Retinal pigment epithelial cell (primary cell): Measurements from ENCODE around the gene SYNE2.

Source experiments
- DNase-seq: peaks from one replicate; pipeline ENCODE4 v3.0.0-alpha.2; 2010; ENCODE audit warnings: low read depth
- H3K4me3 ChIP-seq: 2 replicates; pipeline ENCODE4 v1.5.1; 2011; ENCODE audit warnings: mild to moderate bottlenecking, low read length, control low read depth, moderate library complexity
- TF ChIP-seq, protein P1 (sequence below): conservative IDR thresholded peaks from 2 replicates; pipeline ENCODE4 v1.5.1; 2011; ENCODE audit warnings: low read depth, low read length, control low read depth, inconsistent platforms

Gene SYNE2

DNA sequence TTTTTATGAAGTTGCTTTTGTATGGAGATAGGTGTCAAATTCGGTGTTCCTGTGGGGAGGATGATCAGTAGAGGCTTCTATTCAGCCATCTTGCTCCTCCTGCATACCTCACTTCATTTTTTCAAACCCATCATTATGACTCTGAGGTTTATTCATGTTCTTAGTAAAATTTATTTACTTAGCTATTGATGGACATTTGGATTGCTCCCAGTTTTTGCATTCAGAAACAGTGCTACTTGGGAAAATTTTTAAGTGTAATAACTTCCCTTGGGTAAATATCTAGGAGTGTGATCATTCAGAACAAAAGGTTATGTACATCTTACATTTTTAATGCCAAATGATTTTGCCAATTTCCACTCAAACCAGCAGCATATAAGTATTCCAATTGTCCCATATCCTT is 208.3 kb downstream of the SYNE2 start:
- TF ChIP-seq, protein P1, sequence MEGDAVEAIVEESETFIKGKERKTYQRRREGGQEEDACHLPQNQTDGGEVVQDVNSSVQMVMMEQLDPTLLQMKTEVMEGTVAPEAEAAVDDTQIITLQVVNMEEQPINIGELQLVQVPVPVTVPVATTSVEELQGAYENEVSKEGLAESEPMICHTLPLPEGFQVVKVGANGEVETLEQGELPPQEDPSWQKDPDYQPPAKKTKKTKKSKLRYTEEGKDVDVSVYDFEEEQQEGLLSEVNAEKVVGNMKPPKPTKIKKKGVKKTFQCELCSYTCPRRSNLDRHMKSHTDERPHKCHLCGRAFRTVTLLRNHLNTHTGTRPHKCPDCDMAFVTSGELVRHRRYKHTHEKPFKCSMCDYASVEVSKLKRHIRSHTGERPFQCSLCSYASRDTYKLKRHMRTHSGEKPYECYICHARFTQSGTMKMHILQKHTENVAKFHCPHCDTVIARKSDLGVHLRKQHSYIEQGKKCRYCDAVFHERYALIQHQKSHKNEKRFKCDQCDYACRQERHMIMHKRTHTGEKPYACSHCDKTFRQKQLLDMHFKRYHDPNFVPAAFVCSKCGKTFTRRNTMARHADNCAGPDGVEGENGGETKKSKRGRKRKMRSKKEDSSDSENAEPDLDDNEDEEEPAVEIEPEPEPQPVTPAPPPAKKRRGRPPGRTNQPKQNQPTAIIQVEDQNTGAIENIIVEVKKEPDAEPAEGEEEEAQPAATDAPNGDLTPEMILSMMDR, result no peak
- DNase-seq, result no peak
- no peak overlapping the region for H3K4me3 ChIP-seq

DNA sequence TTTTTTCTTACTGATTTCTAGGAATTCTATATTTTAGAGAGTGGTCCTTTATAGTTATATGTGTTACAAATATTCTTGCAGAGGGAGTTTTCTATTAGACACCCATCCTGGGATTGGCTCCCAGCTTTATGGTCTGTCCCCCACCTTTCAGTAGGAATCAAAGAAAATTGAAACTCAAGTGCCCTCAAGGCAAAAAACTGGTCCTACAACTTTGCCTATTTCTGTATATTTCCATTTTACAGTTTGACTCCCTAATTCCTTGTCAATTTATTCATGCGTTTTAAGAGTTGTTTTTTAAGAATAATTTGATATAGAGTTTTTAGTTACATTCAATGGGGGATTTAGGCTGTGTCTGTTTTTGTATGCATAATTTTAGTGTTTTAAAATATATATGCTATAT is 208.9 kb downstream of the SYNE2 start:
- TF ChIP-seq, protein P1, result no peak
- no peak for DNase-seq
- no peak overlapping the region for H3K4me3 ChIP-seq

DNA sequence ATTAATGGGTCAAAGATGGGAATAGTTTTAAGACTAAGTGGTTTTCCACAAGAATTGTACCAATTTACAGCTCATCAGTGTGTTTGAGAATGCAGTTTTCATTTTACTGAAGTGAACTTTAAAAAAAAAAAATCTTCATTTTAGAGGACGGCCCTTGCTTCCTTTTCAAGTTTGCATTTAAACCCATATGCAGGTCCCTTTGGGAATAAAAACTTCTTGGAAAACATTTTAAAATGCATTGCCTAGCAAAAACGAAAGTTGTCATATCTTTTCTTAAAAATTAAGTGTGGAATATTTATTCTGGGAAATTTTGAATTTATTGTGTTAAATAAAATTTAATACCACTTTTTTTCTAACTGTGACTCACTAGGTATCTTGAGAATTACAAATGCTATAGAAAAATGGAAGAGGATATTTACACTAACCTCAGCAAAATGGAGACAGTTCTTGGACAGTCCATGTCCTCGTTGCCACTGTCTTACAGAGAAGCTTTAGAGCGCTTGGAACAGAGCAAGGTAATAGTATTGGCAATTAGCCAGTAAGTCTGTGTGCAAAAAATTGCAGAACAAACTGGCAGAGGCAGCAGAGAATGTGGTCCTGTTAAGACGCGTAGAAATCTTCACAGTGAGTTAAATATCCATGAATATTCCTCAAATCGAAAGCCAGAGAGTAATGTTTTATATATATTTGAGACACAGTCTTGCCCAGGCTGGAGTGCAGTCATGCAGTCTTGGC is 209.7 kb downstream of the SYNE2 start:
- DNase-seq, result no peak
- no peak overlapping the region for H3K4me3 ChIP-seq

DNA sequence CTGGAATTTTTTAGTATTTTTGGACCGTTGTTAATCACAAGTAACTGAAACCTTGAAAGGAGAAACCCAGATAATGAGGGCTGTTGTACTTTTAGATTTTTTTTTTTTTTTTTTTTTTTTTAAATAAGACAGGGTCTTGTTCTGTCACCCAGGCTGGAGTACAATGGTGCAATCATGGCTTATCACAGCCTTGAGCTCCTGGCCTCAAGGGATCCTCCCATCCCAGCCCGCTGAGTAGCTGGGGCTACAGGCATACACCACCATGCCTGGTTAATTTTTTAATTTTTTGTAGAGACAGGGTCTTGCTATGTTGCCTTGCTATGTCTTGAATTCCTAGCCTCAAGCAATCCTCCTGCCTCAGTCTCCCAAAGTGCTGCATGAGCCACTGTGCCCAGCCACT is 211.6 kb downstream of the SYNE2 start:
- no peak overlapping the region for H3K4me3 ChIP-seq
- DNase-seq, result no peak
- TF ChIP-seq, protein P1, result no peak

More for the DNA sequence above, 209.7 kb downstream of the SYNE2 start:
- TF ChIP-seq, protein P1, result no peak

- no peak for DNase-seq
- TF ChIP-seq, protein P1, result no peak
- H3K4me3 ChIP-seq, result no peak overlapping the region
These were observed 217.0 kb downstream of the SYNE2 start for GRCh38 chr14:64069634-64070359.

- no peak overlapping the region for H3K4me3 ChIP-seq
- TF ChIP-seq, protein P1, result no peak
- peak; percentile 12 for DNase-seq
These were observed 222.3 kb downstream of the SYNE2 start for GRCh38 chr14:64074961-64075612.
